ENCODE results near the gene GPHN.

Gene GPHN

DNA sequence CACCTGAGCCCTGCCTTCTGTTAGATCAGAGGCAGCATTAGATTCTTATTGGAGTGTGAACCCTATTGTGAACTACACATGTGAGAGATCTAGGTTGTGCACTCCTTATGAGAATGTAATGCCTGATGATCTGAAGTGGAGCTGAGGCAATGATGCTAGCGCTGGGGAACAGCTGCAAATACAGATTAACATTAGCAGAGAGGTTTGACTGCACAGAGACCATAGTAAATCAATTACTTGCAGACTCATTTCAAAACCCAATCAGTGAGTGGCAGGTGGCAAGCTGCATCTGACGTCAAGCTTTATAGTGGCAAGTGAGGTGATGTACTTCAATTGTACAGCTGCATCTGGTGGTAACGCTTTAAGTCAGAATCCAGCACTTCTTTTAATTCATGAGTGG lies 141.6 kb downstream of the GPHN start:
- H3K4me3 ChIP-seq (ENCODE audit: low read depth, low read length), result peak overlapping the region; percentile 35; the same call in 1 of the 2 replicates
- TF ChIP-seq, protein P1, sequence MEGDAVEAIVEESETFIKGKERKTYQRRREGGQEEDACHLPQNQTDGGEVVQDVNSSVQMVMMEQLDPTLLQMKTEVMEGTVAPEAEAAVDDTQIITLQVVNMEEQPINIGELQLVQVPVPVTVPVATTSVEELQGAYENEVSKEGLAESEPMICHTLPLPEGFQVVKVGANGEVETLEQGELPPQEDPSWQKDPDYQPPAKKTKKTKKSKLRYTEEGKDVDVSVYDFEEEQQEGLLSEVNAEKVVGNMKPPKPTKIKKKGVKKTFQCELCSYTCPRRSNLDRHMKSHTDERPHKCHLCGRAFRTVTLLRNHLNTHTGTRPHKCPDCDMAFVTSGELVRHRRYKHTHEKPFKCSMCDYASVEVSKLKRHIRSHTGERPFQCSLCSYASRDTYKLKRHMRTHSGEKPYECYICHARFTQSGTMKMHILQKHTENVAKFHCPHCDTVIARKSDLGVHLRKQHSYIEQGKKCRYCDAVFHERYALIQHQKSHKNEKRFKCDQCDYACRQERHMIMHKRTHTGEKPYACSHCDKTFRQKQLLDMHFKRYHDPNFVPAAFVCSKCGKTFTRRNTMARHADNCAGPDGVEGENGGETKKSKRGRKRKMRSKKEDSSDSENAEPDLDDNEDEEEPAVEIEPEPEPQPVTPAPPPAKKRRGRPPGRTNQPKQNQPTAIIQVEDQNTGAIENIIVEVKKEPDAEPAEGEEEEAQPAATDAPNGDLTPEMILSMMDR (IDR thresholded peaks at IDR 0.05; ENCODE audit: insufficient read depth, low read depth, low read length, missing control alignments), result no peak
- peak; percentile 89 for DNase-seq (ENCODE audit: low read depth)

DNA sequence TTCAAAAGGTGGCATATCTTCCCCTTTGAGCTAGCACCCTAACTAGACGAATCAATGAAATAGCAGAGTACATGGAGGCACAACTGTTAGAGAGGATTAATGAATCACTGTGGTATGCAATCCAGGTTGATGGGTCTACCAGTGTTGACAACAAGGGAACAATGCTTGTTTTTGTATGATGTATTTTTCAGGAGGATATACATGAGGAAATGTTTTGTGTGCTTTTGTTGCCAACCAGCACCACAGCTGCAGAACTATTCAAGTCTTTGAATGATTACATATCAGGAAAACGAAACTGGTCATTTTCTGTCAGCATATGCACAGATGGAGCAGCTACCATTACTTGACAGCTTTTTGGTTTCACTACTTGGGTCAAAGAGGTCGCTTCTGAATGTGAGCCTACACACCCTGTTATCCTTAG lies 142.6 kb downstream of the GPHN start:
- peak overlapping the region; percentile 35 for H3K4me3 ChIP-seq (ENCODE audit: low read depth, low read length)
- DNase-seq (ENCODE audit: low read depth), result peak; percentile 91
- TF ChIP-seq, protein P1 (IDR thresholded peaks at IDR 0.05; ENCODE audit: insufficient read depth, low read depth, low read length, missing control alignments), result no peak

DNA sequence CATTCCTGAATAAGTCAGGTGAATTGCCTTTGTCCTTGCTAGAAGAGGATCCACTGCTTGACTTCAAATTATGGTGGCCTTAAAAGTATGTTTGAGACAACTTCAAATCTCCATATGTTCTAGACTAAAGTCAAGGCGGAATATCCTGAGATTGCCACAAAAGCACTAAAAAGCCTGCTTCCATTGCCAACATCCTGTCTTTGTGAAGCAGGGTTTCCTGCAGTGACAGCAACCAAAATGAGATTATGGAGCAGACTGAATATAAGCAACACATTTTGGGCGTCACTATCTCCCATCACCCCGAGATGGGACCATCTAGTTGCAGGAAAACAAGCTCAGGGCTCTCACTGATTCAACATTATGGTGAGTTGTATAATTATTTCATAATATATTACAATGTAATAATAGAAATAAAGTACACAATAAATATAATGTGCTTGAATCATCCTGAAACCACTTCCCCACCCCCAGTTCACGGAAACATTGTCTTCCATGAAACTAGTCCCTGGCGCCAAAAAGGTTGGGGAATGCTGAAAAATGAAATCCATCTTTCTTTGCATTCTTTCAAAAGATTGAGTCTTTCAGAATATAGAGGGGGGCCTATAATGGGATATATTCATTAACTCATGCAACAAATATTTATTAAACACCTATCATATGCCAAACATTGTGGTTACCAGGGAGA lies 143.7 kb downstream of the GPHN start:
- TF ChIP-seq, protein P1 (IDR thresholded peaks at IDR 0.05; ENCODE audit: insufficient read depth, low read depth, low read length, missing control alignments), result no peak
- DNase-seq (ENCODE audit: low read depth), result no peak
- no peak overlapping the region for H3K4me3 ChIP-seq (ENCODE audit: low read depth, low read length)

DNA sequence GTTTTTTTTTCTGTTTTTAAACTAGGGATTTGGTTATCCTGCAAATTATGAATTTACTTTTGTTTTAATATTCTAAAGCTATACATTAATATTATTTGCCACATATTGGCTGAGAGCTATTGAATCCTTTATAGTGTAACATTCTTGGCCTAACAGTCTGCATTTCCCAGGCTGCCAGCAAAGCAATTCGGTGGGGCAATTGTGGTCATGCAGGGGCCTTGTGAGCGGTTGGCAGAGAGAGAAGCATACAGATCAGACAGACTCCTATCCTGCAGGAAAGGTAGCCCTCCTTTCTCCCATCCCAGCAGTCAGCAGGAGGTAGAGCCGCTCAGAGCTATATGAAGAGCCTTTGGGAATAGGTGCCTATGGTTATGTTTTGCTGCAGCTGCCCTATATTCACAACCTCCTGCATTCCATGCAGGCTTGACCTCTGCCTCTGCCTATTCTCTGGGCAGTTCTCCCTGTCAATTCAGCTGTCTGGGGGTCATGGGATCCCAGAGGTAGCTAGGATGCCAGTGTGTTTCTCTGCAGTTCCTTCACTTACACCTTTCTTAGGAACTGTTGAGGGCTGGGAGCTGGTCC lies 144.7 kb downstream of the GPHN start:
- TF ChIP-seq, protein P1 (IDR thresholded peaks at IDR 0.05; ENCODE audit: insufficient read depth, low read depth, low read length, missing control alignments), result no peak
- H3K4me3 ChIP-seq (ENCODE audit: low read depth, low read length), result no peak overlapping the region
- no peak for DNase-seq (ENCODE audit: low read depth)

DNA sequence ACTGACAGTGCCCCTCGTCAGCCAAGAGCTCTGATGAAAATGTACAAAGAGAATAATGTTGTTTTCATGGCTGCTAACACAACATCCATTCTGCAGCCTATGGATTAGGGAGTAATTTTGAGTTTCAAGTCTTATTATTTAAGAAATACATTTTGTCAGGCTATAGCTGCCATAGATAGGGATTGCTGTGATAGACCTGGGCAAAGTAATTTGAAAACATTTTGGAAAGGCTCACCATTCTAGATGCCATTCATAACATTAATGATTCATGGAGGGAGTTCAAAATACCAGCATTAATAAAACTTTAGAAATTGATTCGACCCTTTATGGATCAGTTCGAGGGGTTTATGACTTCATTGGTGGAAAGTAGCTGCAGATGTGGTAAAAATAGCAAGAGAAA lies 149.8 kb downstream of the GPHN start:
- TF ChIP-seq, protein P1 (IDR thresholded peaks at IDR 0.05; ENCODE audit: insufficient read depth, low read depth, low read length, missing control alignments), result no peak
- no peak overlapping the region for H3K4me3 ChIP-seq (ENCODE audit: low read depth, low read length)
- no peak for DNase-seq (ENCODE audit: low read depth)

DNA sequence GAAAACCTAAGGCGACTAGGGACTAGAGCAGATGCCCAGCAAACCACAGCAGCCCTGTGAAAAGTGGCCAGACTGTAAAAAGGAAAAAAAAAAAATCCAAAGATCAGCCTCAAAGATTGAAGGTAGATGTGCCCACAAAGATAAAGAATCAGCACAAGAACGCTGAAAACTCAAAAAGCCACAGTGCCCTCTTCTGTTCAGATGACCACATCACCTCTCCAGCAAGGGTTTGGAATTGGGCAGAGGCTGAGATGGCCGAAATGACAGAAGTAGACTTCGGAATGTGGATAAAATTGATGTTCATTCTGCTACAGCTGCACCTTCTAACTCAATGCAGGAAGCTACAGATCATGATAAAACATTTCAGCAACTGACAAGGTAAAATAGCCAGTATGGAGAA lies 154.4 kb downstream of the GPHN start:
- H3K4me3 ChIP-seq (ENCODE audit: low read depth, low read length), result no peak overlapping the region
- DNase-seq (ENCODE audit: low read depth), result no peak
- TF ChIP-seq, protein P1 (IDR thresholded peaks at IDR 0.05; ENCODE audit: insufficient read depth, low read depth, low read length, missing control alignments), result no peak

All from GM12865 (cell line).